Activated CD8-positive, alpha-beta memory T cell treated with anti-CD3 and anti-CD28 coated beads, Interleukin-2, amount 50 U/mL, for 24 hours (primary cell): ENCODE data around the gene LSG1.
"Not testable (repeated sequence)": the region's sequence is repeated elsewhere in the genome, so short reads cannot be mapped to it uniquely, and the experiment has no call there.

Experiments
- DNase-seq: peaks from one replicate; pipeline ENCODE4 v3.0.0-alpha.2; 2020; ENCODE audit errors: extremely low read depth

LSG1 gene

GRCh38 chr3:194657439-194657838 lies 14.6 kb downstream of the LSG1 start:
- no peak for DNase-seq

DNA sequence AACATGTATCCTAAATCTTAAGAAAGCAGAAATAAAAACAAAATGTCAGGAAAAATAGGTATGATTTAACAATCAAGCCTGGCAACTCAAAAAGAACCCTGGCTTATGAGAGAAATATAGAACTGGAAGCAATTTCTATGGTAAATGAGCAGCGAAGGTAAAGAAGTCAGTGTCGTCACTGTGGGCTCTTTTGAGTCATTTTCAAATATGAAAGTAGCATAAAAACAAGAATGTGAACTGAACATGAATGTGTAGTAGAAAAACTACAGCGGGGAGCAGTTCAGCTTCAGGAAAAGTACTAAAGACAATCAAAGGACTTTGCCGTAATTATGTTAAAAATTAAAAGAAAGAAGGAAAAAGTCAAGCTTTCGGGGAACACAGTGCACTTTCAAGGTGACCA lies 17.5 kb downstream of the LSG1 start:
- no peak for DNase-seq

DNA sequence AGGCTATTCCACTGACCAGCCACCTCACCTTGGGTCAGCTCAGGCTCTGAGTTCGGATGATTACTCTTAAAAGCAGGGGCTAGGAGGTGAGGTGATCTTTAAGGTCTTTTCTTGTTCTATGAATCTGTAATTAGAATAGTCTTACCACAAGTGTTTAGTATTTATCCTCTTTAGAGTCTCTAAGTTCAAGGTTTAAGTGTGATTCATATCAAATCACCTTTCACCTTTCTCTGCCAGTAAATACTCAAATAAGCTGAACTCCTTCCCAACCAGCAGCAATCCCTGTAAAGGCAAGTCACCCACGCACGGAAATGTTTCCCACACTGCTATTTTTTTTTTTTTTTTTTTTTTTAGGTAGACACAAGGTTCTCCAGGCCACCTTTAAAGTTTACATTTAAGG lies 24.2 kb downstream of the LSG1 start:
- no peak for DNase-seq

DNA sequence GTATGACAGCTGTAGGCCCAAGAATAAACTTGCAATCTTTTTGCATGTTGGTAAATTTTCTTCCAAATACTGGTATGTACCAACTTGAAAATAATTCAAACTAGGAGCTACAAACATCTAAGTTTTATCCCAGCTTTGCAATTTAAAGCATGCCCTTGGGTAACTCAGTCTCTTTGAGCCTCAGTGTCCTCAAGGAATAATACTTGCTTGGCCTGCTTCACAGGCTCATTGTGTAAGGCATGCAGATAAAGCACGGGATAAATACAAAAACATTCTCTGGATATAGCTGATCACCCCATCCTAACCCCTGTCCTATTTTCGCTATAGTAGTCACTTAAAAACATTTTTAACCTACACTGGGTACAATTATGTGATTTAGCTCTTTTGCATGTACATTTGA lies 29.2 kb downstream of the LSG1 start:
- DNase-seq, result no peak

GRCh38 chr3:194640829-194641228 lies 31.2 kb downstream of the LSG1 start:
- no peak for DNase-seq

GRCh38 chr3:194638991-194639605 lies 32.9 kb downstream of the LSG1 start:
- DNase-seq, result no peak

DNA sequence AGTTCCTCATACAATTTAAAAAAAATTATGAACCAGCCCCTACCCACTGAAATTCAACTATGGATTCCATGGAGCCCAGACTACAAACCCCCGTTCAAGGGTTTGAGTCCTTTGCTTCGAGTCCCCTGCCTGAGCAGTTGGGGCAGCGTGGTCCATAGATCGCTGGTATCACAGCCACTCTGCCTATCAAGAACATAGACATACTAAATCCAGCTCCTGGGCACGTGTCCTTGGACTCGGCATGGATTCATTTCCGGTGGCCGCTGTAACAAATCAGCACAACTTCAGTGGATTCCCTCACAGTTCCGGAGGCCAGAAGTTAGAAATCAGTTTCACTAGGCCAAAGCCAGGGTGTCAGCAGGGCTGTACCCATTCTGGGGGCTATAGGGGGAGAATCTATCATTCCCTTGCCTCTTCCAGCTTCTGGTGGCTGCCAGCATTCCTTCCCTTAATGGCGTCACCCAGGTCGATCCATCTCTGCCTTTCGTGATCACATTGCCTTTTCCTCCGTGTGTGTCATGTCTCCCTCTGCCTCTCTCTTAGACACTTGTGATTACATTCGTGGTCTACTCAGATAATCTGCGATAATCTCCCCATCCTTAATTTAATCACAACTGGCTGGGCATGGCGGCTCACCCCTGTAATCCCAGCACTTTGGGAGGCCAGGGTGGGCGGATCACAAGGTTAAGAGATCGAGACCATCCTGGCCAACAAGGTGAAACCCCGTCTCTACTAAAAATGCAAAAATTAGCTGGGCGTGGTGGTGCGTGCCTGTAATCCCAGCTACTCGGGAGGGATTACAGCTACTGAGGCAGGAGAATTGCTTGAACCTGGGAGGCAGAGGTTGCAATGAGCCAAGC lies 34.2 kb downstream of the LSG1 start:
- DNase-seq, result no peak

GRCh38 chr3:194637066-194637465 lies 34.9 kb downstream of the LSG1 start:
- DNase-seq, result no peak

- DNase-seq, result peak; percentile 23
These were observed 38.5 kb downstream of the LSG1 start, which contains the start of gene TMEM44 for GRCh38 chr3:194633349-194634004. Gene TMEM44 (minus strand): TSS chr3:194633419. CDS start chr3:194633215, 204 bp downstream.

DNA sequence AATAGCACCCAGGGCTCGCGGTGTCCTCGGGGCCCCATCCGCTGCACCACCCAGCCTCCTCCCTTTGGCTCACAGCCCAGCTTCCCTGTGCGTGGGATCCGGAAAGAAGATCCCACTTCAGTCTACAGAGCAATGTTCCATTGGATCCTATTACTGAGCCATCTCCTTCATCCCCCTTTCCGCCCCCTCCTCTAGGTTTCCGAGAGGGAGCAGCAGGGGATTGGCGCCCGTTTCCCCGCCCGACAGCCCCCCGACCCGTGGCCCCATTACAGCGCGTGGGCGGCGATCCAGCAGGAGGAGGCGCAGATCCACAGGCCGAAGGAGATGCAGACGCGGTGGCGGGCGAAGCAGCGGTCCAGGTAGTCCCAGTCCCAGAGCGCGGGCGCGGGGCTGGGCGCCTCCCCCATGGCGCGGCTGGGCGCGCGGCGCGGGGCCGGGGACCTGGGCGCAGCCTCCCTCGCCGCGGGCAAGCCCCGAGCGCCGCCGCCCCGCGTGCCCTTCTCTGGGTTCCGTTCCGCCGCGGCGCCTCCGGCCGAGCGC lies 39.1 kb downstream of the LSG1 start:
- no peak for DNase-seq

DNA sequence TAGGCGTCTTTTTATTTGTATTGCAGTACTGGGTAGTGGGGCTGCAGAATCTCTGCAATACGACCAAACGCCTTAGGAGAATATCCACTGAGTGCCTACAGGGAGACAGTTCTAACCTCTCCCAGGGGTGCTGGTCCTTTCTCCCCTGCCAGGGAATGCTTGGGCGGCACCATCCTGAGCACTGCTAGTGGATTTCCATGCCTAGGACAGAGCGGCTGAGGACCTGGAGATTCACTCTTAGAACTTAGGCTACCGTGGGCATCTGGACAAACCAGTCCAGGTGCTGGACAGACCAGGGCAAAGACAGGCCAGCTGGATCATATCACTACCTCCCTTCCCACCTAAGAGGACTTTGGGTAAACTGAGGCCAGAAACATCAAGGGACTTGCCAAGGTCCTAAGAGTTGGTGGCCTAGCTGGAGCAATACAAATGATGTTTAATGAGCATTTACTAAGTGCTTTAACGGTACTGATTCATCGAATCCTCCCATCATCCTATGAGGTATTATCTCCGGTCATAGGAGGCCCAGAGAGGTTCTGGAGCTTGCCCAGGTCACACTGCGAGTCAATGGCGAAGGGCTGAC lies 39.7 kb downstream of the LSG1 start:
- no peak for DNase-seq

DNA sequence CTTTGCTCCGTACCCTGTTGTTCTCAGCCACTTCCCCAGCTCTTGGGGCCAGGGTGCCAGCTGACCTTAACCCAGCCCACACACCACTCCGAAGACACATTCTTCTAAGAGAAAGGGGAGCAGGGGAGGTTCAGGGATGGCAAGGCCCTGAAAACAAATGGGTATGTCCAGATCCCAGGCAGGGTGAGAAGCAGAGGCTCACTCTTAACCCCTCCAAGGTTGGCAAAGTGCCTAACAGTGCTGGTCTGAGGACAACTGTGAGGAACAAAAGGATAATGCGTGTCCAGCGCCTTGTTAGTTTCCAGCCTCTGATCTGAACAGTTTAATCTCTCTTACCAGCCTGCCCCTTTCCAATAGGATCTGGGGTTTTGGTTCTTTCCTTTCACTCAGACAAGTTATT lies 40.3 kb downstream of the LSG1 start:
- no peak for DNase-seq

GRCh38 chr3:194630681-194631080 lies 41.3 kb downstream of the LSG1 start:
- DNase-seq, result not testable (repeated sequence)

DNA sequence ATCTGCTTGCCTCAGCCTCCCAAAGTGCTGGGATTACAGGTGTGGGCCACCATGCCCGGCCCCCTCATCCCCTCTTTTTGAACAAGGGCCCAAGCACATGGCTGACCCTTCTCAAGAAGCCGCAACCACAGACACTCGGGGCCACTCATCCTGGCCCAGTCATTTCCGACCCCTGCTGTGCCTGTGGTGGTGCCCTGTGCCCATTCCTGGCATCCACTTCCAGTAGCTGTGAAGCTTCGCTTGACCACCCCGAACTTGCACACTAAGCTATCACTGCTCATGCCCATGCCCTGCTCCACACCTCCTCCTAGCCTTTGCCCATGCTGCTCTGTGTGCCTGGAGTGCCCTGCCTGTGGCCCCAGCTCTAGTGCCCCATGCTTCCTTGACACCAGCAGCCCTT lies 47.0 kb downstream of the LSG1 start:
- no peak for DNase-seq

- no peak for DNase-seq
These were observed 48.3 kb downstream of the LSG1 start for GRCh38 chr3:194623449-194624290.

GRCh38 chr3:194622621-194623340 lies 49.2 kb downstream of the LSG1 start:
- DNase-seq, result no peak

- no peak for DNase-seq
These were observed 50.0 kb downstream of the LSG1 start for GRCh38 chr3:194621947-194622346.

DNA sequence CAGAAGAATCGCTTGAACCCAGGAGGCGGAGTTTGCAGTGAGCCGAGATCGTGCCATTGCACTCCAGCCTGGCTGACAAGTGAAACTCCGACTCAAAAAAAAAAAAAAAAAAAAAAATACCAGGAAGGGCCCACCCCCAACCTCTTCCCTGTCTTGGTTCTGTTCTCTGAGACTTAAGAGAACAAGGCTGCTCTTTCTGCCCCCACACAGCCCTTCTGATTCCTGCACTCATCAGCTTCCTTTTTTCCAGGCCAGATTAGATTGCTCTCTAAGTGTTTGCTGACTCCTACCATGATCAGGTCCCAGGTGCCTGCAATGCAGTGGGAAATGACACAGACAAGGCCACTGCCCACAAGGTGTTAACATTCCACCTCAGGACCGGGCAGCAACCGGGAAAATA lies 51.8 kb downstream of the LSG1 start:
- no peak for DNase-seq

GRCh38 chr3:194619741-194620140 lies 52.2 kb downstream of the LSG1 start:
- DNase-seq, result no peak

GRCh38 chr3:194618858-194619608 lies 53.0 kb downstream of the LSG1 start:
- DNase-seq, result no peak
